HUES6 (cell line): Measurements from ENCODE around the gene DMAP1.

Experiments used
- H3K27ac ChIP-seq: 2 replicates; pipeline ENCODE4 v1.7.0; 2013; ENCODE audit warnings: low read depth, mild to moderate bottlenecking, low read length, inconsistent platforms
- H3K27me3 ChIP-seq: 2 replicates; pipeline ENCODE4 v1.6.1; 2013; ENCODE audit warnings: low read length; ENCODE audit not compliant: control insufficient read depth, insufficient read depth
- H3K36me3 ChIP-seq: 2 replicates; pipeline ENCODE4 v1.6.1; 2013; ENCODE audit warnings: low read length; ENCODE audit not compliant: control insufficient read depth, insufficient read depth
- H3K4me1 ChIP-seq: 2 replicates; pipeline ENCODE4 v1.6.1; 2013; ENCODE audit warnings: low read length; ENCODE audit not compliant: control insufficient read depth, insufficient read depth
- H3K4me3 ChIP-seq: 2 replicates; pipeline ENCODE4 v1.5.1; 2013; ENCODE audit warnings: low read depth, low read length
- H3K9ac ChIP-seq: one replicate; pipeline ENCODE4 v1.6.1; 2013; ENCODE audit warnings: mild to moderate bottlenecking, low read length
- H3K9me3 ChIP-seq: 2 replicates; pipeline ENCODE4 v1.6.1; 2013; ENCODE audit warnings: low read depth, low read length; ENCODE audit not compliant: control insufficient read depth, insufficient read depth

The DMAP1 gene

GRCh38 chr1:44267438-44267837 lies 54.2 kb downstream of the DMAP1 start:
- no peak overlapping the region for H3K9ac ChIP-seq
- H3K4me3 ChIP-seq: no peak overlapping the region
- H3K9me3 ChIP-seq: no peaks in the 10 kb centered on the region
- H3K36me3 ChIP-seq: 0 out of 2 replicates have a peak, but pooled peaks cover 3% of the 10 kb centered on the region
- H3K27ac ChIP-seq: no peak overlapping the region
- H3K27me3 ChIP-seq: no peaks in the 10 kb centered on the region
- H3K4me1 ChIP-seq: peaks cover 2% of the 10 kb centered on the region; the same call in 1 of the 2 replicates

- Histone ChIP-seq H3K4me1 (no peaks in the 10 kb centered on the region), H3K4me3 (no peak overlapping the region), H3K9ac (no peak overlapping the region), H3K27me3 (no peaks in the 10 kb centered on the region), H3K27ac (no peak overlapping the region), H3K36me3 (0 out of 2 replicates have a peak, but pooled peaks cover 3% of the 10 kb centered on the region), H3K9me3 (no peaks in the 10 kb centered on the region)
These were observed 54.8 kb downstream of the DMAP1 start for GRCh38 chr1:44268054-44268453.
